Adrenal gland (tissue), 12 donors: Measurements from ENCODE around the gene SLC9A3. TPM values are rescaled to one million over a fixed set of nuclear protein-coding genes. Genes with fewer than 3 reads are reported as not detected.

ENCODE experiments used
- DNase-seq, 7 donors: peaks; one replicate each; pipeline ENCODE4 v3.0.0-alpha.2; 2019 to 2020
- H3K27ac ChIP-seq, 5 donors: fragments of 200-600 bp; sonication (generic) in 4 of 5; 1 replicate in 3 of 5; 2 replicates in 2 of 5; pipeline versions ENCODE4 v1.5.1 to v1.8.0; 2016 to 2020; ENCODE audit warnings: mild to moderate bottlenecking in 1 of 5
- H3K27me3 ChIP-seq: fragments of 200-600 bp; 2 replicates; pipeline ENCODE4 v1.8.0; 2021
- H3K36me3 ChIP-seq, 2 donors: fragments of 200-600 bp; replicated peaks in 1 of 2; 1 replicate in 1 of 2; 2 replicates in 1 of 2; pipeline versions ENCODE4 v1.5.1 to v1.8.0; 2018 to 2022
- H3K4me1 ChIP-seq, 2 donors: fragments of 200-600 bp; replicated peaks in 1 of 2; 1 replicate in 1 of 2; 2 replicates in 1 of 2; pipeline versions ENCODE4 v1.5.1 to v1.8.0; 2018 to 2021
- H3K4me3 ChIP-seq, 4 donors: fragments of 200-600 bp; sonication (generic) in 3 of 4; one replicate each; pipeline ENCODE4 v1.5.1; 2016 to 2018
- H3K9me3 ChIP-seq, 3 donors: fragments of 200-600 bp; sonication (generic) in 1 of 3; replicated peaks in 1 of 3; 1 replicate in 2 of 3; 2 replicates in 1 of 3; pipeline versions ENCODE4 v1.5.1 to v1.8.0; 2016 to 2021
- POLR2A ChIP-seq, 2 donors: fragments of 450-650 bp; IDR thresholded peaks; one replicate each; pipeline ENCODE4 v1.6.1; 2017; ENCODE audit warnings: antibody characterized with exemption in 2 of 2, mild to moderate bottlenecking in 2 of 2, moderate library complexity in 1 of 2
- WGBS, 4 donors: extraction: QIAGEN DNeasy Blood & Tissue Kit in 2 of 4; methylation state at CpG; one replicate each; pipeline versions ENCODE4 v1.1.5 to v1.1.7; 2013 to 2017; 5-methylcytosine and 5-hydroxymethylcytosine counted together
- intact Hi-C, 2 donors: fragments of 100-400 bp; cut with DNase I; formaldehyde crosslinking; loops; one replicate each; pipeline versions ENCODE4 v1.14.1 to v1.15.0; 2022 to 2023
- polyA plus RNA-seq, 3 donors: library from polyadenylated mRNA; stranded (reverse); fragments of 200-250 nt in 2 of 3; fragments of 350-450 nt in 1 of 3; fragmentation: Illumina TruSeq in 1 of 3; extraction: RNeasy Lipid Tissue Mini Kit (QIAGEN cat#74804) in 1 of 3; gene quantifications; one replicate each; pipeline ENCODE4 v1.2.3, GENCODE V29; 2013 to 2014
- total RNA-seq, 9 donors: library from RNA; depleted of rRNA in 4 of 9; stranded (reverse); fragments of >200 nt in 4 of 9; fragments of 120-200 nt in 1 of 9; fragmentation: NEBNext Ultra II Directional in 1 of 9; extraction: Animal tissue kit (Norgen Biotek cat#: 25700) in 1 of 9; gene quantifications; one replicate each; pipeline versions ENCODE4 v1.1.0 to v1.2.4, GENCODE V29; 2013 to 2023
- TF ChIP-seq, protein P1 (sequence below), 6 experiments: fragments of 450-650 bp in 4 of 6; fragments of 200-600 bp in 2 of 6; sonication (generic) in 1 of 6; IDR thresholded peaks; 1 replicate in 5 of 6; 2 replicates in 1 of 6; pipeline versions ENCODE4 v1.5.1 to v1.8.0; 2016 to 2021; ENCODE audit warnings: antibody characterized with exemption in 6 of 6, mild to moderate bottlenecking in 2 of 6, moderate library complexity in 1 of 6
- donor health status: healthy with polysubstance abuse.
- donor health status: Bipolar disorder and iron deficiency.
- donor health status: DM: yes; HTN: yes; CAD: no.
- donor health status: DM: no; HTN: no; CAD: no.
- donor health status: DM: no; HTN: no; CAD: no.
- donor health status: DM: yes; HTN: yes; CAD: no.

Gene SLC9A3
- total and polyA plus RNA-seq, 12 donors = 0.83 to 5.5 (median 1.7) TPM

DNA sequence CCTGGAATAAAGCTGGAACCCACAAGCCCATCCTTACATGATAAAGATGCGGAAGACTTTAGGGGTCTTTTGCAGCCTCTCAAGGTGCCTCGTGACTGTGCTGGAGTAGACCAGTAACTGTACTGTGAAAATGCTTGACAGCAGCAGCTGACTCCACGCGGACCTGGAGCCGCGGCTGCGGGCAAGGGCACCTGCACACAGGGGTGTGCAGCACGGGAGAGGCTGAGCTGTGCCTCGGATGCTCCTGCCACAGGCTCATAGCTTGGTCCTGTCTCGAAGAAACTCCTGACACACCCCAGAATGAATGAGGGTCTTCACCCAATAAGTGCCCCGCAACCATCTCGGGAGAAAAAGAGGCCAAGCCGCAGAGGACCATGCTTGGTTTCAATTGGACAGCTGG lies 47.5 kb upstream of the SLC9A3 start:
- Histone ChIP-seq H3K4me1 (no peaks in the 10 kb centered on the region), H3K36me3 (no peaks in the 10 kb centered on the region), H3K27me3 (peaks cover 4% of the 10 kb centered on the region), H3K4me3 (no peak overlapping the region), H3K27ac (no peak overlapping the region), H3K9me3 (no peaks in the 10 kb centered on the region)
- WGBS, 4 donors = 80 to 91% (median 89%) methylated on average over 5 to 13 of the region's 13 CpGs
- TF ChIP-seq POLR2A (IDR thresholded peaks at IDR 0.05) = no peak
- TF ChIP-seq, protein P1, sequence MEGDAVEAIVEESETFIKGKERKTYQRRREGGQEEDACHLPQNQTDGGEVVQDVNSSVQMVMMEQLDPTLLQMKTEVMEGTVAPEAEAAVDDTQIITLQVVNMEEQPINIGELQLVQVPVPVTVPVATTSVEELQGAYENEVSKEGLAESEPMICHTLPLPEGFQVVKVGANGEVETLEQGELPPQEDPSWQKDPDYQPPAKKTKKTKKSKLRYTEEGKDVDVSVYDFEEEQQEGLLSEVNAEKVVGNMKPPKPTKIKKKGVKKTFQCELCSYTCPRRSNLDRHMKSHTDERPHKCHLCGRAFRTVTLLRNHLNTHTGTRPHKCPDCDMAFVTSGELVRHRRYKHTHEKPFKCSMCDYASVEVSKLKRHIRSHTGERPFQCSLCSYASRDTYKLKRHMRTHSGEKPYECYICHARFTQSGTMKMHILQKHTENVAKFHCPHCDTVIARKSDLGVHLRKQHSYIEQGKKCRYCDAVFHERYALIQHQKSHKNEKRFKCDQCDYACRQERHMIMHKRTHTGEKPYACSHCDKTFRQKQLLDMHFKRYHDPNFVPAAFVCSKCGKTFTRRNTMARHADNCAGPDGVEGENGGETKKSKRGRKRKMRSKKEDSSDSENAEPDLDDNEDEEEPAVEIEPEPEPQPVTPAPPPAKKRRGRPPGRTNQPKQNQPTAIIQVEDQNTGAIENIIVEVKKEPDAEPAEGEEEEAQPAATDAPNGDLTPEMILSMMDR (IDR thresholded peaks at IDR 0.05) = no peak
- intact Hi-C loops = no loop called here
- peak in 1 of 7 donors; percentile 9 for DNase-seq

DNA sequence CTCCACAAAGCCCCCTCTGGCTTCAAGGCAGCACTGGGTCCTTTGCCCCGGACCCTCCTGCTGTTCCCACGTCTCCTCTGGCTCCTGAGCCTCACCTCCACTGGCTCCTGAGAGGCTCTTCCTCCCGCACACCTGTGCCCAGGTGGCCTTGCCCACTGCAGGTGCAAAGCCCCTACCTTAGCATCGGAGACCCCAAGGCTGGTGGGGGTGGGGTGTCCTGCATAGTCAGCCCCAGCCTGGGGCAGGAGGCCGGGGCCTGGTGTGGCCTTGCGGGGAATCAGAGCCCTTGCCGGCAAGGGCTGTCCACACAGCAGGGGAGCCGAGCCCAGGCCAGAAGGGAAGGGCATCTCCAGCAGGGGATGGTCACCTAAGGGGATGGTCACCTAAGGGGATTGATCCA lies 46.6 kb upstream of the SLC9A3 start:
- Histone ChIP-seq H3K9me3 (no peaks in the 10 kb centered on the region), H3K36me3 (no peaks in the 10 kb centered on the region), H3K4me3 (no peak overlapping the region), H3K4me1 (no peaks in the 10 kb centered on the region), H3K27ac (no peak overlapping the region), H3K27me3 (peaks cover 4% of the 10 kb centered on the region)
- DNase-seq = peak in 1 of 7 donors; percentile 25
- TF ChIP-seq POLR2A (IDR thresholded peaks at IDR 0.05) = no peak
- TF ChIP-seq, protein P1 (IDR thresholded peaks at IDR 0.05) = no peak
- WGBS, 4 donors = 64 to 100% (median 78%) methylated on average over 1 to 8 of the region's 8 CpGs
- intact Hi-C loops = no loop called here

DNA sequence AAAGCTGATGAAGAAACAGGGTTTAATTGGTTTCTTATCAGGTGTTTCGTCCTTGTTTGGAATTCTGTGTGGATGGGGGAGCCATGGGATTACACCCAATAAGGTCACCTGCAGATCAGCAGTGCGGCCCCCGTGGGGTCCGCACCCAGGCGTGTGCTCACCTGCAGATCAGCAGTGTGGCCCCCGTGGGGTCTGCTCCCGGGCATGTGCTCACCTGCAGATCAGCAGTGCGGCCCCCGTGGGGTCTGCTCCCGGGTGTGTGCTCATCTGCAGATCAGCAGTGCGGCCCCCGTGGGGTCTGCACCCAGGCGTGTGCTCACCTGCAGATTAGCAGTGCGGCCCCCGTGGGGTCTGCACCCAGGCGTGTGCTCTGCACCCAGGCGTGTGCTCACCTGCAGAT lies 46.2 kb upstream of the SLC9A3 start:
- Histone ChIP-seq H3K4me3 (no peak overlapping the region), H3K4me1 (no peaks in the 10 kb centered on the region), H3K36me3 (no peaks in the 10 kb centered on the region), H3K27ac (no peak overlapping the region), H3K9me3 (no peaks in the 10 kb centered on the region), H3K27me3 (peaks cover 4% of the 10 kb centered on the region)
- no peak for DNase-seq
- TF ChIP-seq, protein P1 (IDR thresholded peaks at IDR 0.05) = no peak
- TF ChIP-seq POLR2A (IDR thresholded peaks at IDR 0.05) = no peak
- intact Hi-C loops = no loop called here
- 40 to 88% (median 83%) methylated on average over 1 to 17 of the region's 17 CpGs for WGBS, 4 donors

DNA sequence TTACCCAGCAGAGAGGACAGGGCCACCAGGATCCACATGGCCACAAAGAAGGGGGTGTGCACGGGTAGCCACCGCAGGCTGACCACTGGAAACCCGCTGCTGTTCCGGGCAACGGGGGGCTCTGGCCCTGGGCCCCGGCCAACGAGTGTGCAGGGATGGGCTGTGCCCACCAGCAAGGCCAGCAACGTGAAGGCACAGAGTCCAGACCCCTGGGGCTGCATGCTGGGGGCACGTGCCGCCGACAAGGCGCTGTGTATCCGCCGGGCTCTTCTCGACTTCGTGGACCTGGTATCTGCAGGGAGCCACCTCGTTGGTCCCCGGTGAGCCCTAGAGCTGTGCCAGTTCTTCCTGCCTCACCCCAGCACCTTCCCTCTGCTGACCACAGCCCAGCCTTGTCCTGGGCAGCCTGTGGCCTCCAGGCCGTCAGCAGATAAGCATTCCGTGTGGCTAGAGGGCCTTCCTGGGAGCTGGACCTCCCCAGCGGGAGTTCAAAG lies 45.7 kb upstream of the SLC9A3 start:
- no peaks in the 10 kb centered on the region for H3K36me3 ChIP-seq
- H3K27me3 ChIP-seq = peaks cover 4% of the 10 kb centered on the region
- no peak overlapping the region for H3K27ac ChIP-seq
- no peak overlapping the region for H3K4me3 ChIP-seq
- H3K4me1 ChIP-seq = no peaks in the 10 kb centered on the region
- intact Hi-C loops = no loop called here
- 79 to 87% (median 83%) methylated on average over 19 to 21 of the region's 21 CpGs for WGBS, 4 donors
- TF ChIP-seq, protein P1 (IDR thresholded peaks at IDR 0.05) = no peak
- TF ChIP-seq POLR2A (IDR thresholded peaks at IDR 0.05) = no peak
- no peaks in the 10 kb centered on the region for H3K9me3 ChIP-seq
- peak in 1 of 7 donors; percentile 9 for DNase-seq
